Fibroblast of skin of abdomen (primary cell): ENCODE data around the gene GCG.

Source experiments
- DNase-seq: peaks from one replicate; pipeline ENCODE4 v3.0.0-alpha.2; 2013

Gene GCG

GRCh38 chr2:162099836-162100235 lies 52.2 kb downstream of the GCG start:
- no peak for DNase-seq
